OCI-LY1 (cell line): Measurements from ENCODE around the gene KLHL20.
"Not testable (repeated sequence)": the region's sequence is repeated elsewhere in the genome, so short reads cannot be mapped to it uniquely, and the experiment has no call there.

Source experiments
- EZH2 ChIP-seq: fragments of 200-600 bp; sonication (generic), shearing (Covaris generic); IDR thresholded peaks from 2 replicates; pipeline ENCODE4 v1.8.0; 2017; ENCODE audit warnings: borderline replicate concordance, mixed run types, mild to moderate bottlenecking, antibody characterized with exemption, low read length, moderate library complexity, mixed read lengths
- TF ChIP-seq, protein P1 (sequence below): fragments of 200-600 bp; sonication (generic), shearing (Covaris generic); IDR thresholded peaks from 2 replicates; pipeline ENCODE4 v1.5.1; 2017; ENCODE audit warnings: mild to moderate bottlenecking, antibody characterized with exemption, low read length, moderate library complexity, mixed read lengths

DNA sequence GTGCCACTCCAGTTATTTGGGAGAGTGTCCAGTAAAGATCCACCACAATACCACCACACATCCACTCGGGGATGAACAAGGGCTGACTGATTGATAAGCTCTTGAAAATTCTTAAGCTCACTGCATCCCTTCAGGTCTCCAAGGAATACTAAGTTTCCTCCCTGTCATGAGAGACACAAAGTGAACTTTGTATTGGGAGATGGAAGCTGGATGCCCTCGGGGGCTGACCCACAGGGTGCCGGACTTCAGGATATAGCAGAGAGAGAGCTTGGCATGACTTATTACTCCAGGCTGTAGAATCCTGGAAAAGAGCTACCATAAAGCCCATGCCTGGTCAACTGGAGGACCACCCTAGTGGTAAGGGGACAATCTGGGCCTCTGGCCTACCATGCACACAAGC, 29.7 kb upstream of the KLHL20 start:
- TF ChIP-seq, protein P1, sequence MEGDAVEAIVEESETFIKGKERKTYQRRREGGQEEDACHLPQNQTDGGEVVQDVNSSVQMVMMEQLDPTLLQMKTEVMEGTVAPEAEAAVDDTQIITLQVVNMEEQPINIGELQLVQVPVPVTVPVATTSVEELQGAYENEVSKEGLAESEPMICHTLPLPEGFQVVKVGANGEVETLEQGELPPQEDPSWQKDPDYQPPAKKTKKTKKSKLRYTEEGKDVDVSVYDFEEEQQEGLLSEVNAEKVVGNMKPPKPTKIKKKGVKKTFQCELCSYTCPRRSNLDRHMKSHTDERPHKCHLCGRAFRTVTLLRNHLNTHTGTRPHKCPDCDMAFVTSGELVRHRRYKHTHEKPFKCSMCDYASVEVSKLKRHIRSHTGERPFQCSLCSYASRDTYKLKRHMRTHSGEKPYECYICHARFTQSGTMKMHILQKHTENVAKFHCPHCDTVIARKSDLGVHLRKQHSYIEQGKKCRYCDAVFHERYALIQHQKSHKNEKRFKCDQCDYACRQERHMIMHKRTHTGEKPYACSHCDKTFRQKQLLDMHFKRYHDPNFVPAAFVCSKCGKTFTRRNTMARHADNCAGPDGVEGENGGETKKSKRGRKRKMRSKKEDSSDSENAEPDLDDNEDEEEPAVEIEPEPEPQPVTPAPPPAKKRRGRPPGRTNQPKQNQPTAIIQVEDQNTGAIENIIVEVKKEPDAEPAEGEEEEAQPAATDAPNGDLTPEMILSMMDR, result not testable (repeated sequence)
- not testable (repeated sequence) for TF ChIP-seq EZH2
